ENCODE results near the gene TTC4.

DNA sequence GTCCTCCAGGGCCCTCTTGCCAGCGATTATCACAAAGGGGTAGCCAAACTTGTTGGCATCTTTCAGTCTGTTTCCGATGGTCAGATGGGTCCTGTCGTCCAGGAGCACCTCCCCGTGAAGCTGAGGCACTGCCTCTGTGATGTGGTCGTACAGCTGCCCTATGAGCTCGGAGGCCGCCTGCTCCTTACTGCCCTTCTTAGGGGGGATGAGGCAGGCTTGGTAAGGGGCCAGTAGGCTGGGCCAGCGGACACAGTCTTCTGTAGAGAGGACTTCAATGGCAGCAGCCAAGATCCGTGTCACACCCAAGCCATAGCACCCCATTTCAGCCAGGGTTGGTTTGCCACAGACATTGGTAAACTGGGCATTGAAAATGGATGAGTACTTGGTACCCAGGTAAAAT, 42.2 kb downstream of the TTC4 start:
- TF ChIP-seq, protein P1, sequence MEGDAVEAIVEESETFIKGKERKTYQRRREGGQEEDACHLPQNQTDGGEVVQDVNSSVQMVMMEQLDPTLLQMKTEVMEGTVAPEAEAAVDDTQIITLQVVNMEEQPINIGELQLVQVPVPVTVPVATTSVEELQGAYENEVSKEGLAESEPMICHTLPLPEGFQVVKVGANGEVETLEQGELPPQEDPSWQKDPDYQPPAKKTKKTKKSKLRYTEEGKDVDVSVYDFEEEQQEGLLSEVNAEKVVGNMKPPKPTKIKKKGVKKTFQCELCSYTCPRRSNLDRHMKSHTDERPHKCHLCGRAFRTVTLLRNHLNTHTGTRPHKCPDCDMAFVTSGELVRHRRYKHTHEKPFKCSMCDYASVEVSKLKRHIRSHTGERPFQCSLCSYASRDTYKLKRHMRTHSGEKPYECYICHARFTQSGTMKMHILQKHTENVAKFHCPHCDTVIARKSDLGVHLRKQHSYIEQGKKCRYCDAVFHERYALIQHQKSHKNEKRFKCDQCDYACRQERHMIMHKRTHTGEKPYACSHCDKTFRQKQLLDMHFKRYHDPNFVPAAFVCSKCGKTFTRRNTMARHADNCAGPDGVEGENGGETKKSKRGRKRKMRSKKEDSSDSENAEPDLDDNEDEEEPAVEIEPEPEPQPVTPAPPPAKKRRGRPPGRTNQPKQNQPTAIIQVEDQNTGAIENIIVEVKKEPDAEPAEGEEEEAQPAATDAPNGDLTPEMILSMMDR (conservative IDR thresholded peaks at IDR 0.05; ENCODE audit: low read length) = no peak
- no peak for TF ChIP-seq EZH2phosphoT487 (IDR thresholded peaks at IDR 0.05; ENCODE audit: borderline replicate concordance, low read depth, low read length)

All from OCI-LY7 (cell line).